ENCODE results near the gene RBP3. TPM values are rescaled to one million over a fixed set of nuclear protein-coding genes. Genes with fewer than 3 reads are reported as not detected.
"Not testable (repeated sequence)": the region's sequence is repeated elsewhere in the genome, so short reads cannot be mapped to it uniquely, and the experiment has no call there.

The RBP3 gene
- total RNA-seq, 2 experiments from 2014 or later, result not detected

DNA sequence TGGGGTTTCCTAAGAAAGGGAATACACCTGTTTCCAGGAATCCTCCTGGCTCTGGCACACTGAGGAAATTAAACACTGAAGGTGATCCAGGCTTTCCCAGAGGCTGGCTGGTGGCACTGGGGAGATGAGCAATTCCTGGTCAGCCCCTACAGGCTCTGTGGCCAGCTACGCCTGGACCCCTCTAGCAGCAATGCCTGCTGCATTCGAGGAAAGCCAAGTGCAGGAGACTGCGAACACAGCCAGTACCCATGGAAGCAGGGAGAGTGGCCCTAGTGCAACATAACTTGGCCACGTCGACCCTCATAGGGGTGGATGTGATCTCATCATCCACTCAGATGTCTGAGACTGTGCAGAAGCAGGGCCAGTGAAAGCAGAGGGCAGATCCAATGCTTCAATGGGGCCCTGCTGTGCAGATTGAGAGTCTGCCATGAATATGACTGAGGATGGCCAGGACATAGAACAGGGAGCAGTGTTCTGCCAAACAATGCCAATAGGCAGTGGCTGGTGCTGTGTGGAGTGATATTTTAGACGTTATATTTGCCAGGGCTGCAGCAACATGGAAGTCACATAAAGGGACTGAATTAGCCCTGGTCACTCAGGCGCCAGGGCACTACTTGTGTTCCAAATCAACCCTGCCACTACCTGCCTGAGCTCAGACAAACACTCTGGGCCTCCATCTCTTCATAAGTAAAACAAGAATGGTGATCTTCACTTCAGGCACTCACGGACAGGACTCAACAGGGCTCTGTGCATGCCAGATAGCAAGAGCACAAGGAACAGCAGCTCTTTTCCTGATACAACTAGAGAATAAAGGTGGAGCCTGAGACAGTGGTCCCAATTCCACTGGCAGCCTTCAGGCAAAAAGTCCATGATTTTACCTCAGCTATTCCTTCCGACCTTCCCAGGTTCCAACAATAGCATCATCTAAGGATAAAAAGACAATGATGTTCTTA is 33.5 kb downstream of the RBP3 start:
- H3K36me3 Mint-ChIP-seq (ENCODE audit: low read depth), result no peaks in the 10 kb centered on the region
- no peak for DNase-seq
- POLR2A ChIA-PET, result no interaction called here
- H3K9me3 Mint-ChIP-seq (ENCODE audit: insufficient read depth), result no peaks in the 10 kb centered on the region
- no peak overlapping the region for H3K27ac Mint-ChIP-seq
- ATAC-seq, result no peak
- no peak overlapping the region for H3K4me3 Mint-ChIP-seq
- CTCF ChIA-PET, result no interaction called here
- H3K4me1 Mint-ChIP-seq (ENCODE audit: low read depth), result peaks cover 32% of the 10 kb centered on the region
- peaks cover 47% of the 10 kb centered on the region for H3K27me3 Mint-ChIP-seq (ENCODE audit: low read depth)

DNA sequence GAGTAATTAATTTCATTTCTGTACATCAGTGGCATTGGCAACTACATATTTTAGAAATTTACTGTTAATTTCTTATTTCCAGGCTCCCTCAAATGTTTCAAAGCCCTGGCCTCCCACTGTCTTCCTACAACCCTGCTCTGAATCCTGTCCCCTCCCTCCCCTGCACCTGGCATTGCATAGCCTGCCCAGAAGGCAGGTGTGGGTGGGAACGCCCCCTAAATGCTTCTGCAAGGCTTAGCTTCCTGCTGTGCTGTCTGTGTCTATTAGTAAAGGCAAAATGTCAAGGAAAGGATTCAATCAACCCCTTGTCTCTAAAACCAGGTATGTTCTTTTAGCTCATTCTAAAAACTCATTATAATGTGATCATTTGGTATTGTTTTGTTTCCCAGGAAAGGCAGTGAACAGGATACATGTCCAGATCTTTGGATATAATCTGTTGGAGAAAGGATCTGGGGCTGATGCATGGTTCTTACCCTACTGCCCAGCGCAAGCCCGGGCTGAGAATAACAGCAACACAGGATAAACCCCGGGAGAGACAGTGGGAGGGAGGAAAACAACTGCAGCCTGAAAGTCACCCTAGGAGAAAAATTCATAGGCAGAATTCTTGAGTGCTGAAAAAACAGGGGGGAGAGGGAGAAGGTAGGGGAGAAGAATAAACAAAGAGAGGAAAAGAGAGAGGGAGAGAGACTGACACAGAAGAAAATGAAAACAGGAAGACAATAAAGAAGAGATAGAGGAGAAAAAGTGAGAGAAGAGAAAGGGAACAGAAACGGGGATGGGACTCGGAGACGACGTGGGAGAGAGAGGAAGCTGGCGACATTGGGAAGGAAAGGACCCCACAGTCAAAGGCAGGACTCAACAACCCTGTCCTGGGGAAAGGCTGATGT is 35.3 kb downstream of the RBP3 start:
- ATAC-seq (no peak), DNase-seq (no peak)
- no peak overlapping the region for H3K27ac Mint-ChIP-seq
- H3K9me3 Mint-ChIP-seq (ENCODE audit: insufficient read depth), result peaks cover 6% of the 10 kb centered on the region
- H3K4me3 Mint-ChIP-seq, result peak overlapping the region; percentile 76
- peaks cover 32% of the 10 kb centered on the region for H3K4me1 Mint-ChIP-seq (ENCODE audit: low read depth)
- H3K27me3 Mint-ChIP-seq (ENCODE audit: low read depth), result peaks cover 37% of the 10 kb centered on the region
- H3K36me3 Mint-ChIP-seq (ENCODE audit: low read depth), result no peaks in the 10 kb centered on the region
- POLR2A ChIA-PET, result no interaction called here
- CTCF ChIA-PET, result interaction anchor here (1.2 kb wide), 1 partner anchor 43 kb away, joined by 3 read pairs; no protein-coding TSS in a partner anchor

DNA sequence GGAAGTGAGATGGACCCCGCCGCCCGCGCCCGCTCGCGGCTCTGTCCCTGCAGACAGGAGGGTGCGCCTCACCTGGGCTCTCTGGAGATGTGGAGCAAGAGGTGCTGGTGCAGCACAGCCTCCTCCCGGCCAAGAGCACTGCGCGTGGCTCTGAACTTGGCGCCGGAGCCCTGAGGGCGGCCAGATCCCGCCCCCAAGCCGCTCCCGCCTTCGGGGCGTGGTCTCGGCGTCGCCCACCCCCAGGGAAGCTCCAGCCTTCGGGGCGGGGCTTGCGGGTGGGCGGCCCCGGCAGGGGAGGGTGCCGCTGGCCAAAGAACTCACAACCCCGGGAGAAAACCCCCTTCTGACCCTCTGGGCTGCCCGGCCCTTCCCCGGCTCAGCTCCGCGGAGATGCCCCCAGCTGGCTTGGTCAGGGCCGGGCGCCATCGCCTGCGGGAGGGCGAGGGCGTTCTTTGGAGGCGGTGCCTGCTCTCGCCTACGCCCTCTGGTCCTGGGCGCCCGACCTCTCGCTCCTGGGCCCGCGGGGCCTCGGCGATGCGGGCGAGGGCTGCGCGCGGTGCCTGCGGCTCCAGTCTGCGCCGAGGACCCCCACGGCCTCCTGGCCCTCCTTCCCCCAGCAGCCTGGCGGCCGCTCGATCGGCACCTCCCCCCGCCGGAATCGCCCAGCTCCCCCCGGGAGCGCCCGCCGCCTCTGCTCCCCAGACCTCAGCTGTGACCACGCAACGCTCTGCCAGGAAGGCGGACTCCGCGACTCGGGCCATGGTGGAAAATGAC is 36.2 kb downstream of the RBP3 start, which contains the start of gene ZNF488:
TSS of gene ZNF488 (minus strand) at position 146 of the 774 bp plus-strand sequence. CDS start 15,464 bp downstream, outside the sequence.
- DNase-seq (peak; percentile 71), ATAC-seq (peak; percentile 97)
- H3K9me3 Mint-ChIP-seq (ENCODE audit: insufficient read depth), result peaks cover 6% of the 10 kb centered on the region
- H3K27me3 Mint-ChIP-seq (ENCODE audit: low read depth), result peaks cover 40% of the 10 kb centered on the region
- CTCF ChIA-PET, result interaction anchor here (1.2 kb wide), 1 partner anchor 44 kb away, joined by 3 read pairs; no protein-coding TSS in a partner anchor
- H3K27ac Mint-ChIP-seq, result no peak within 1 kb of the TSS
- H3K36me3 Mint-ChIP-seq (ENCODE audit: low read depth), result no peaks in the 10 kb centered on the region
- POLR2A ChIA-PET, result no interaction called here
- peaks cover 32% of the 10 kb centered on the region for H3K4me1 Mint-ChIP-seq (ENCODE audit: low read depth)
- H3K4me3 Mint-ChIP-seq, result peak within 1 kb of the TSS; percentile 84

DNA sequence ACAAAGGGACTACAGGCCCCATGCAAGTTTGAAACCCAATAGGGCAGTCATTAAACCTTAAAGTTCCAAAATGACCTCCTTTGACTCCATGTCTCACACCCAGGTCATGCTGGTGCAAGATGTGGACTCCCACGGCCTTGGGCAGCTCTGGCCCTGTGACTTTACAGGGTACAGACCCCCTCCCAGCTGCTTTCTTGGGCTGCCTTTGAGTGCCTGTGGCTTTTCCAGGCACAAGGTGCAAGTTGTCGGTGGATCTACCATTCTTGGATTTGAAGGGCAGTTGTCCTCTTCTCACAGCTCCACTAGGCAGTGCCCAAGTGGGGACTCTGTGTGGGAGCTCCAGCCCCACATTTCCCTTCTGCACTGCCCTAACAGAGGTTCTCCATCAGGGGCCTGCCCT is 37.9 kb downstream of the RBP3 start:
- H3K9me3 Mint-ChIP-seq (ENCODE audit: insufficient read depth); H3K4me3 Mint-ChIP-seq; CTCF ChIA-PET; ATAC-seq; H3K27ac Mint-ChIP-seq; DNase-seq; H3K36me3 Mint-ChIP-seq (ENCODE audit: low read depth); POLR2A ChIA-PET: not testable (repeated sequence)
- Mint-ChIP-seq H3K4me1 (ENCODE audit: low read depth) (peaks cover 16% of the 10 kb centered on the region), H3K27me3 (ENCODE audit: low read depth) (peaks cover 37% of the 10 kb centered on the region)

DNA sequence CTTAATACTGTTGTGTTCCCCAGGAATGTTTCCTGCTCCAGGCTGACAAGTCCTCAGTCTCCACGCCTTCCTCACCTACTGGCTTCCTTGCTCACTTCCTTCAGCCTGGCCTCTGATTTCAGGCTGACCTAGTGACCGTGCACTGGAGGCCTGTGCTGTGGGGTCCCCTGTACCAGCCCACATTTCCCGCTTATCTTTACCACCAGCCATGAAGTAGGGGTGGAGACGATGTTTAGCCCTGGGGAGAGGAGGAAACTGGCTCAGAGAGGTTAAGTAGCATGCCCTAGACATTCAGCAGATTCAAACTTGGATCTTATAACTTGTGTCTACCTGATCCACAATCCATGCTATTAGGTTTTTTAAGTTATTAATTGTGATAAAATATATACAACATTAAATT is 40.7 kb downstream of the RBP3 start:
- no peaks in the 10 kb centered on the region for H3K36me3 Mint-ChIP-seq (ENCODE audit: low read depth)
- CTCF ChIA-PET, result no interaction called here
- POLR2A ChIA-PET, result no interaction called here
- ATAC-seq, result no peak
- H3K27me3 Mint-ChIP-seq (ENCODE audit: low read depth), result peaks cover 27% of the 10 kb centered on the region
- no peak overlapping the region for H3K4me3 Mint-ChIP-seq
- H3K4me1 Mint-ChIP-seq (ENCODE audit: low read depth), result peaks cover 6% of the 10 kb centered on the region
- no peak overlapping the region for H3K27ac Mint-ChIP-seq
- peaks cover 6% of the 10 kb centered on the region for H3K9me3 Mint-ChIP-seq (ENCODE audit: insufficient read depth)
- no peak for DNase-seq

DNA sequence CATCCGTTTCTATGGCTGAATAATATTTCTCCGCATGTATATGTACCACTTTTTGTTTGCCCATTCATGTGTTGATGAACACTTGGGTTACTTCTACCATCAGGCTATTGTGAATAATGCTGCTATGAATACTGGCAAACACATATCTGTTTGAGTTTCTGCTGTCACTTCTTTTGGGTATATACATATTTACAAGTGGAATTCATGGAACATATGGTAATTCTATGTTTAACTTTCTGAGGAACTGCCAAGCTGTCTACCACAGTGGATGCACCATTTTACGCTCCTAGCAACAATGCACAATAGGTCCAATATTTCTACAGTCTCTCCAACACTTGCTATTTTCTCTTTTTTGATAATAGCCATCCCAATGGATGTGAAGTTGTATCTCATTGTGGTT is 41.5 kb downstream of the RBP3 start:
- ATAC-seq (no peak), DNase-seq (no peak)
- H3K9me3 Mint-ChIP-seq (ENCODE audit: insufficient read depth), result peaks cover 6% of the 10 kb centered on the region
- CTCF ChIA-PET, result no interaction called here
- H3K27ac Mint-ChIP-seq, result no peak overlapping the region
- H3K4me3 Mint-ChIP-seq, result no peak overlapping the region
- POLR2A ChIA-PET, result no interaction called here
- peaks cover 4% of the 10 kb centered on the region for H3K4me1 Mint-ChIP-seq (ENCODE audit: low read depth)
- peaks cover 33% of the 10 kb centered on the region for H3K27me3 Mint-ChIP-seq (ENCODE audit: low read depth)
- no peaks in the 10 kb centered on the region for H3K36me3 Mint-ChIP-seq (ENCODE audit: low read depth)

DNA sequence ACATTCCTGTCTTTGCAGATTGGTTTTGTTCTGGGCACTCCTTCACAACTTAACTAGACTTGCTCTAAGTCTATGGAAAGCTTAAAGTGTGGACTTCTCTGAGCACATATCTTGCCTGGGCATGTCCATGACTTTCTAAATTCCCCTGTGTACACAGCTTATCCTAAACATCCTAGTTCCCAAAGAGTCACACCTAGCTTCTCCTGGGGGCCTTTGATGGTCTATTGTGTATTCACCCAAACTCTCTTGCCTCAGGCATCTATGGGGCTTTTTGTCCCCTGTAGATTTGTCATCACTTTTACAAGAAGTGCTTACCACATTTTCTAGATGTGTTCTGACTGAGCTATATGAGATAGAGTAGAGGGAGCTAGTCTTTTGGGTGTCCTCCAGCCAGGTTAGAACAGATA is 48.2 kb downstream of the RBP3 start:
- Mint-ChIP-seq H3K9me3 (ENCODE audit: insufficient read depth) (no peaks in the 10 kb centered on the region), H3K36me3 (ENCODE audit: low read depth) (no peaks in the 10 kb centered on the region), H3K4me3 (no peak overlapping the region), H3K27ac (no peak overlapping the region), H3K4me1 (ENCODE audit: low read depth) (no peaks in the 10 kb centered on the region), H3K27me3 (ENCODE audit: low read depth) (peaks cover 34% of the 10 kb centered on the region)
- ChIA-PET CTCF (interaction anchor here (1.4 kb wide), 1 partner anchor 349 kb away, joined by 3 read pairs; no protein-coding TSS in a partner anchor), POLR2A (no interaction called here)
- DNase-seq (no peak), ATAC-seq (no peak)

DNA sequence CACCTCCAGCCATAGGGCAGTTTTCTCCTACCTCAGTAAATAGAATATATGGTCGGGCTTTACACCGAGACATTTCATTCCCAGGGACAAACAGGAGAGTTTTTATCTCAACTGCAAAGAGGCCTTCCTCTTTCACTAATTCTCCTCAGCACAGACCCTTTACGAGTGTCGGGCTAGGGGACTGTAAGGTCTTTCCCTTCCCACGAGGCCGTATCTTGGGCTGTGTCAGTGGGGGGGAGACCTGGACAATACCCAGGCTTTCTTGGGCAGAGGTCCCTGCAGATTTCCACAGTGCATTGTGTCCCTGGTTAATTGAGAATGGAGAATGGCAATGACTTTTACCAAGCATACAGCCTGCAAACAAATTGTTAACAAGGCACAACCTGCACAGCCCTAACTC is 49.1 kb downstream of the RBP3 start:
- Mint-ChIP-seq H3K36me3 (ENCODE audit: low read depth) (no peaks in the 10 kb centered on the region), H3K27me3 (ENCODE audit: low read depth) (peaks cover 31% of the 10 kb centered on the region), H3K27ac (no peak overlapping the region), H3K4me1 (ENCODE audit: low read depth) (no peaks in the 10 kb centered on the region), H3K9me3 (ENCODE audit: insufficient read depth) (no peaks in the 10 kb centered on the region), H3K4me3 (no peak overlapping the region)
- ATAC-seq (no peak), DNase-seq (no peak)
- ChIA-PET CTCF (no interaction called here), POLR2A (no interaction called here)

DNA sequence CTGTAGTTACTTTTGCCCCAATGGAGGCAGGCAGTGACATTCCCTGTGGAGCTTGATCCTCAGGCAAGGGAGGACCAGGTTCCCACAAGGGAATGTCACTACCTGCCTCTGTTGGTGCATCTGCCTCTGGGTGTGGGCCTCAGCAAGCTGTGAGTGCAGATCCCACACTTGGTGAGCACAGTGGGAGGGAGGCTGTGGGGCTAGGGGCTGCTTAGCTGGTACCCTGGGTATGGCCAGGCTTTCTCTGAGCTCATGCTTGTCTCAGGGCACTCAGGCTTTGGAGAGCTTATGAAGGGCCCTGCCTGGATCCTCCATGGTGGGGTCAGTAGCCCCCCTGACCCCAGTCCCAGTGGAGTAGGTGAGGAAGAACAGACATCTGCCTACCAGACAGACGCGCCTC is 52.1 kb downstream of the RBP3 start:
- CTCF ChIA-PET, result no interaction called here
- no peaks in the 10 kb centered on the region for H3K4me1 Mint-ChIP-seq (ENCODE audit: low read depth)
- no peak overlapping the region for H3K4me3 Mint-ChIP-seq
- H3K27ac Mint-ChIP-seq, result no peak overlapping the region
- POLR2A ChIA-PET, result no interaction called here
- peaks cover 13% of the 10 kb centered on the region for H3K27me3 Mint-ChIP-seq (ENCODE audit: low read depth)
- H3K36me3 Mint-ChIP-seq (ENCODE audit: low read depth), result no peaks in the 10 kb centered on the region
- DNase-seq (no peak), ATAC-seq (no peak)
- H3K9me3 Mint-ChIP-seq (ENCODE audit: insufficient read depth), result no peaks in the 10 kb centered on the region

DNA sequence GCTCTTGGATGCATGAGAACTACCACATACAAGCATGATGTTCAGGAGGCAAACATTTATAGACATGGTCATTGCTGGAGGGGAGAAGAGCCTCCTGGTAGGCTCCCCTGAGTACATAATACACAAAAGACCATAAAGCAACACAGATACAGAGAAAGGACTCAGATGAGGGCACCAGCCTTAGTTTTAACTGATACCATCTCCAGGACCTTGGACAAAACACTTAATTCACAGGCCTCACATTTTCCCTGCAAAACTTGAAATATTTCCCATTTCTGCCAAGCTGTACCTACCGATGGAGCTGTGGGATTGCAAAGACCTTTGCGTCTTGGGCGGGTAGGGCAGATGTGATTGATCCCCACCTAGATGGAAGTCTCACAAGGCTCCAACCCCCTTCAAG is 52.6 kb downstream of the RBP3 start:
- Mint-ChIP-seq H3K27ac (no peak overlapping the region), H3K4me1 (ENCODE audit: low read depth) (no peaks in the 10 kb centered on the region), H3K9me3 (ENCODE audit: insufficient read depth) (no peaks in the 10 kb centered on the region), H3K27me3 (ENCODE audit: low read depth) (peaks cover 10% of the 10 kb centered on the region), H3K4me3 (no peak overlapping the region), H3K36me3 (ENCODE audit: low read depth) (no peaks in the 10 kb centered on the region)
- CTCF ChIA-PET, result no interaction called here
- no peak for DNase-seq
- ATAC-seq, result no peak
- POLR2A ChIA-PET, result no interaction called here

DNA sequence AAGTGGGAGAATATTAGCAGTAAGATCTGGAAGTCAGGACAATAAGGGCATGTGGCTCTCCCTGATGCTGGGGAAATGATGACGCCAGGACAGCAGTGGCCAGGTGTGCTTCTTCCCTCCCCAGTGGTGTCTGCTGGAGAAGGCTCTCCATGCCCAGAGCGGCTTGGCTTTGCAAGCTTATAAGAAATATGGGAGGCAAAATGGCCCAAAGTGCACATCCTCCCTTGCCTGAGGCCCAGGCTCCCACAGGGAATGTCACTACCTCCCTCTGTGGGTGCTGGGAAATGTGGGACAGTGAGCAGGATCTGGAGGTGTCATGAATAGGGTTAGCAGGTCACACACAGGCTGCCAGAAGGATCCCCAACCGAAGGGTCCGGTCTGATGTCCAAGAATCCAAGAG is 53.0 kb downstream of the RBP3 start:
- peaks cover 10% of the 10 kb centered on the region for H3K27me3 Mint-ChIP-seq (ENCODE audit: low read depth)
- H3K4me3 Mint-ChIP-seq, result no peak overlapping the region
- H3K9me3 Mint-ChIP-seq (ENCODE audit: insufficient read depth), result no peaks in the 10 kb centered on the region
- no peaks in the 10 kb centered on the region for H3K4me1 Mint-ChIP-seq (ENCODE audit: low read depth)
- no peak for DNase-seq
- ChIA-PET CTCF (no interaction called here), POLR2A (no interaction called here)
- ATAC-seq, result no peak
- no peak overlapping the region for H3K27ac Mint-ChIP-seq
- no peaks in the 10 kb centered on the region for H3K36me3 Mint-ChIP-seq (ENCODE audit: low read depth)
